ENCODE data around the gene FZR1. TPM values are rescaled to one million over a fixed set of nuclear protein-coding genes. Genes with fewer than 3 reads are reported as not detected.
"Not testable (repeated sequence)": the region's sequence is repeated elsewhere in the genome, so short reads cannot be mapped to it uniquely, and the experiment has no call there.

The FZR1 gene
- total RNA-seq, 1 donor from 2014 or later = 46.6 TPM

GRCh38 chr19:3572132-3572854 is 66.2 kb downstream of the FZR1 start:
- peak; percentile 99 for DNase-seq (ENCODE audit: low read depth, low spot score)

GRCh38 chr19:3572855-3573161 is 66.7 kb downstream of the FZR1 start, which contains the start of gene HMG20B:
Gene HMG20B (plus strand): TSS chr19:3572944. CDS start chr19:3573310, 366 bp downstream.
- DNase-seq (ENCODE audit: low read depth, low spot score) = no peak

GRCh38 chr19:3573162-3573857 is 67.2 kb downstream of the FZR1 start:
- no peak for DNase-seq (ENCODE audit: low read depth, low spot score)

GRCh38 chr19:3573858-3574637 is 67.9 kb downstream of the FZR1 start:
- peak; percentile 94 for DNase-seq (ENCODE audit: low read depth, low spot score)

GRCh38 chr19:3575260-3575741 is 69.2 kb downstream of the FZR1 start:
- DNase-seq (ENCODE audit: low read depth, low spot score) = no peak

- DNase-seq (ENCODE audit: low read depth, low spot score) = no peak
Measured at GRCh38 chr19:3575949-3576673, 70.0 kb downstream of the FZR1 start.

- no peak for DNase-seq (ENCODE audit: low read depth, low spot score)
Measured at GRCh38 chr19:3576696-3577443, 70.8 kb downstream of the FZR1 start.

GRCh38 chr19:3577723-3578344 is 71.7 kb downstream of the FZR1 start:
- DNase-seq (ENCODE audit: low read depth, low spot score) = no peak

- no peak for DNase-seq (ENCODE audit: low read depth, low spot score)
Measured at GRCh38 chr19:3578390-3578789, 72.3 kb downstream of the FZR1 start.

GRCh38 chr19:3580156-3580934 is 74.2 kb downstream of the FZR1 start:
- DNase-seq (ENCODE audit: low read depth, low spot score) = peak; percentile 66

GRCh38 chr19:3581792-3582191 is 75.7 kb downstream of the FZR1 start:
- not testable (repeated sequence) for DNase-seq (ENCODE audit: low read depth, low spot score)

- DNase-seq (ENCODE audit: low read depth, low spot score) = not testable (repeated sequence)
Measured at GRCh38 chr19:3584036-3584802, 78.1 kb downstream of the FZR1 start.

GRCh38 chr19:3585301-3586126 is 79.4 kb downstream of the FZR1 start, which contains the start of gene GIPC3:
Gene GIPC3 (plus strand): TSS chr19:3585478. CDS start chr19:3585598, 120 bp downstream.
- DNase-seq (ENCODE audit: low read depth, low spot score) = no peak

- no peak for DNase-seq (ENCODE audit: low read depth, low spot score)
Measured at GRCh38 chr19:3586127-3586626, 80.1 kb downstream of the FZR1 start.

GRCh38 chr19:3586707-3587346 is 80.7 kb downstream of the FZR1 start:
- DNase-seq (ENCODE audit: low read depth, low spot score) = no peak

All from pulmonary artery endothelial cell (primary cell).